ENCODE data around the gene MYBPH. TPM values are rescaled to one million over a fixed set of nuclear protein-coding genes. Genes with fewer than 3 reads are reported as not detected.

Gene MYBPH
- total RNA-seq, 1 experiment from 2014 or later = not detected

DNA sequence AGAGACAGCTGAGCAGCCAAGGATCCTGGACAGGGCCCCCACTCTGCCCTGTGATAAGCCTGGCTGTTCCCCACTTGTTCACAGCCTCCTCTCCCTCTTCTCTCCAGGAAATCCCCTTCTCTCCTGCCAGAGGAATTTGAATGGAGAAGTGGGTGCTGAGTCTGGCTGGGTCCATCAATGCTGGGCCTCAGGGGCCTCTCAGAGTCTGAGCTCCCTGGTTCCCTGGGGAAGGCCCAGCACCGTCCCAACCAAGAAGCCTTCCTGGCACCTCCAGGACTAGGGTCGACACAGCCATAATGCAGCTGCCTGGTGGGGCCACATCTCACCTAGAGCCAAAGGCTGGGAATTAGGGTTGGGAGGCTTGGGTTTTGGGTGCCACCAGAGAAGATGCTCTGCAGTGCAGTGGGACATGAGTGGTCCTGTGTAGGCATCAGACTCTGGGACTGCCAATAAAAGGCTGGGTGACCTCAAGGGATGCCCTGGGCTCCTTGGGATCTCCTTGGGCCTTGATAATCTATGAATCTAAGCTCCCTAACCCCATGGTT, 2.5 kb downstream of the MYBPH start:
- H3K18ac ChIP-seq (ENCODE audit: insufficient read length, low read depth, low read length) = no peak overlapping the region
- WGBS (ENCODE audit: extremely low coverage, insufficient read length, low lambda C conversion rate) = no CpG with 5 or more reads among the region's 2 CpGs
- Mint-ChIP-seq H3K9me3 (no peaks in the 10 kb centered on the region), H3K4me1 (peaks cover 22% of the 10 kb centered on the region in 2 experiments), H3K27me3 (ENCODE audit: low read depth) (peaks cover 4% of the 10 kb centered on the region; the same call in 1 of the 2 replicates), H3K36me3 (ENCODE audit: insufficient read depth in 1 of 3, low read depth in 3 of 3) (no peaks in the 10 kb centered on the region), H3K27ac (no peak overlapping the region), H3K4me3 (no peak overlapping the region)
- no peaks in the 10 kb centered on the region for H3K79me2 ChIP-seq (ENCODE audit: insufficient read depth, low read length)
- no peak overlapping the region for H4K8ac ChIP-seq (replicated peaks; ENCODE audit: insufficient read length, low read depth, low read length)
- no peak overlapping the region for H3K9ac ChIP-seq (ENCODE audit: extremely low read depth, insufficient read length, low read length)
- H3T11ph ChIP-seq (ENCODE audit: low read length) = no peak overlapping the region
- no peaks in the 10 kb centered on the region for H3K4me1 ChIP-seq (ENCODE audit: insufficient read depth, low read length)
- no peaks in the 10 kb centered on the region for H4K20me1 ChIP-seq (ENCODE audit: control insufficient read depth, insufficient read depth, insufficient read length)
- TF ChIP-seq, protein P1, sequence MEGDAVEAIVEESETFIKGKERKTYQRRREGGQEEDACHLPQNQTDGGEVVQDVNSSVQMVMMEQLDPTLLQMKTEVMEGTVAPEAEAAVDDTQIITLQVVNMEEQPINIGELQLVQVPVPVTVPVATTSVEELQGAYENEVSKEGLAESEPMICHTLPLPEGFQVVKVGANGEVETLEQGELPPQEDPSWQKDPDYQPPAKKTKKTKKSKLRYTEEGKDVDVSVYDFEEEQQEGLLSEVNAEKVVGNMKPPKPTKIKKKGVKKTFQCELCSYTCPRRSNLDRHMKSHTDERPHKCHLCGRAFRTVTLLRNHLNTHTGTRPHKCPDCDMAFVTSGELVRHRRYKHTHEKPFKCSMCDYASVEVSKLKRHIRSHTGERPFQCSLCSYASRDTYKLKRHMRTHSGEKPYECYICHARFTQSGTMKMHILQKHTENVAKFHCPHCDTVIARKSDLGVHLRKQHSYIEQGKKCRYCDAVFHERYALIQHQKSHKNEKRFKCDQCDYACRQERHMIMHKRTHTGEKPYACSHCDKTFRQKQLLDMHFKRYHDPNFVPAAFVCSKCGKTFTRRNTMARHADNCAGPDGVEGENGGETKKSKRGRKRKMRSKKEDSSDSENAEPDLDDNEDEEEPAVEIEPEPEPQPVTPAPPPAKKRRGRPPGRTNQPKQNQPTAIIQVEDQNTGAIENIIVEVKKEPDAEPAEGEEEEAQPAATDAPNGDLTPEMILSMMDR (conservative IDR thresholded peaks at IDR 0.05) = no peak
- no peak overlapping the region for H2AFZ ChIP-seq (ENCODE audit: low read length)
- H4K91ac ChIP-seq (ENCODE audit: insufficient read length, low read depth, low read length) = no peak overlapping the region
- H3K23me2 ChIP-seq (ENCODE audit: insufficient read length, low read depth, low read length, poor library complexity, severe bottlenecking) = no peaks in the 10 kb centered on the region
- no peak for DNase-seq
- no peak overlapping the region for H3K14ac ChIP-seq (ENCODE audit: insufficient read depth, low read length)
- H4K5ac ChIP-seq (ENCODE audit: insufficient read length, low read depth, low read length) = no peak overlapping the region
- H2BK15ac ChIP-seq (ENCODE audit: low read depth, low read length) = no peak overlapping the region
- H3K56ac ChIP-seq (ENCODE audit: insufficient read length, low read depth, low read length) = no peak overlapping the region
- H2BK5ac ChIP-seq (ENCODE audit: insufficient read length, low read length) = no peak overlapping the region
- H3K79me1 ChIP-seq (ENCODE audit: insufficient read depth, low read depth, low read length, poor library complexity, severe bottlenecking) = no peaks in the 10 kb centered on the region
- no peak overlapping the region for H3K27ac ChIP-seq (ENCODE audit: insufficient read length, low read depth, low read length)
- no peak overlapping the region for H3K4me2 ChIP-seq (ENCODE audit: insufficient read depth, insufficient read length, low read length)
- no peak overlapping the region for H2BK12ac ChIP-seq (ENCODE audit: insufficient read length, low read depth, low read length)
- H2BK120ac ChIP-seq (ENCODE audit: low read depth, low read length, poor library complexity, severe bottlenecking) = no peak overlapping the region
- no peak overlapping the region for H2AK5ac ChIP-seq (ENCODE audit: insufficient read length, low read length)
- H3K4ac ChIP-seq (ENCODE audit: low read depth, low read length) = no peak overlapping the region
- H3K9me3 ChIP-seq (ENCODE audit: control insufficient read depth, low read depth, low read length) = no peaks in the 10 kb centered on the region
- no peak overlapping the region for H3K23ac ChIP-seq (ENCODE audit: insufficient read length, low read depth, low read length)
- H3K27me3 ChIP-seq (ENCODE audit: insufficient read depth, low read length) = no peaks in the 10 kb centered on the region
- no peak overlapping the region for H2BK20ac ChIP-seq (ENCODE audit: low read depth, low read length, poor library complexity, severe bottlenecking)

Data from H9 (cell line).